CD1c-positive myeloid dendritic cell (primary cell): ENCODE data around the gene PTPN1.
A peak's percentile ranks its signal among the peaks of the same experiment; 100 is the strongest.

Source experiments
- DNase-seq: peaks from one replicate; pipeline ENCODE4 v3.0.0-alpha.2; 2016; ENCODE audit errors: extremely low spot score

PTPN1 gene

GRCh38 chr20:50575865-50576720 is 65.9 kb downstream of the PTPN1 start:
- DNase-seq, result peak; percentile 59

- DNase-seq, result no peak
Measured at GRCh38 chr20:50577175-50578018, 67.2 kb downstream of the PTPN1 start.

- no peak for DNase-seq
Measured at GRCh38 chr20:50578061-50578777, 68.0 kb downstream of the PTPN1 start.

- DNase-seq, result no peak
Measured at GRCh38 chr20:50578778-50579165, 68.6 kb downstream of the PTPN1 start.

GRCh38 chr20:50579511-50579910 is 69.3 kb downstream of the PTPN1 start:
- DNase-seq, result no peak

- peak; percentile 58 for DNase-seq
Measured at GRCh38 chr20:50580016-50580747, 70.0 kb downstream of the PTPN1 start.

- DNase-seq, result no peak
Measured at GRCh38 chr20:50580842-50581544, 70.8 kb downstream of the PTPN1 start.

GRCh38 chr20:50582092-50582491 is 71.9 kb downstream of the PTPN1 start:
- DNase-seq, result no peak

GRCh38 chr20:50582591-50583234 is 72.5 kb downstream of the PTPN1 start:
- no peak for DNase-seq

GRCh38 chr20:50583442-50584150 is 73.4 kb downstream of the PTPN1 start:
- no peak for DNase-seq

- no peak for DNase-seq
Measured at GRCh38 chr20:50584687-50585086, 74.5 kb downstream of the PTPN1 start.

- no peak for DNase-seq
Measured at GRCh38 chr20:50585214-50585613, 75.0 kb downstream of the PTPN1 start.

GRCh38 chr20:50585678-50586077 is 75.5 kb downstream of the PTPN1 start:
- DNase-seq, result no peak

GRCh38 chr20:50586531-50587232 is 76.5 kb downstream of the PTPN1 start:
- no peak for DNase-seq

GRCh38 chr20:50587291-50587961 is 77.2 kb downstream of the PTPN1 start:
- DNase-seq, result no peak

- DNase-seq, result peak; percentile 70
Measured at GRCh38 chr20:50588034-50588736, 78.0 kb downstream of the PTPN1 start.

GRCh38 chr20:50589548-50590347 is 79.6 kb downstream of the PTPN1 start:
- no peak for DNase-seq
